Testis (tissue), 3 donors: ENCODE measurements around the gene RYR3. TPM values are rescaled to one million over a fixed set of nuclear protein-coding genes. Genes with fewer than 3 reads are reported as not detected.
"Not testable (repeated sequence)": the region's sequence is repeated elsewhere in the genome, so short reads cannot be mapped to it uniquely, and the experiment has no call there.

Experiments
- DNase-seq: peaks from one replicate; pipeline ENCODE4 v3.0.0-alpha.2; 2019
- H3K27ac ChIP-seq, 2 donors: fragments of 200-600 bp; sonication (generic); one replicate each; pipeline ENCODE4 v1.5.1; 2019
- H3K27me3 ChIP-seq: fragments of 200-600 bp; sonication (generic); one replicate; pipeline ENCODE4 v1.5.1; 2019
- H3K36me3 ChIP-seq: fragments of 200-600 bp; sonication (generic); one replicate; pipeline ENCODE4 v1.5.1; 2017; ENCODE audit warnings: low read depth; ENCODE audit errors: missing control alignments
- H3K4me1 ChIP-seq: fragments of 200-600 bp; sonication (generic); one replicate; pipeline ENCODE4 v1.5.1; 2019
- H3K4me3 ChIP-seq, 2 donors: fragments of 200-600 bp; sonication (generic); one replicate each; pipeline ENCODE4 v1.5.1; 2017 to 2019
- H3K9me3 ChIP-seq: fragments of 200-600 bp; sonication (generic); one replicate; pipeline ENCODE4 v1.5.1; 2017
- POLR2A ChIP-seq: fragments of 450-650 bp; IDR thresholded peaks from one replicate; pipeline ENCODE4 v1.6.1; 2017; ENCODE audit warnings: antibody characterized with exemption, mild to moderate bottlenecking, moderate library complexity
- WGBS, 2 donors: methylation state at CpG; one replicate each; pipeline ENCODE4 v1.1.5; 2018; 5-methylcytosine and 5-hydroxymethylcytosine counted together
- intact Hi-C: fragments of 100-400 bp; cut with DNase I; formaldehyde crosslinking; loops from one replicate; pipeline ENCODE4 v1.15.1; 2023; ENCODE audit warnings: low total_unique reads
- polyA plus RNA-seq: library from polyadenylated mRNA; stranded (reverse); fragments of 350-450 nt; fragmentation: Illumina TruSeq; extraction: RNeasy Lipid Tissue Mini Kit (QIAGEN cat#74804); gene quantifications from one replicate; pipeline ENCODE4 v1.2.3, GENCODE V29; 2014; ENCODE audit warnings: low read depth, low replicate concordance; ENCODE audit not compliant: insufficient read depth
- total RNA-seq, 2 donors: library from RNA; depleted of rRNA; stranded (reverse); fragments of >200 nt; gene quantifications; one replicate each; pipeline ENCODE4 v1.2.3, GENCODE V29; 2016
- TF ChIP-seq, protein P1 (sequence below), 3 experiments: fragments of 450-650 bp in 2 of 3; fragments of 200-600 bp in 1 of 3; sonication (generic) in 1 of 3; IDR thresholded peaks; one replicate each; pipeline ENCODE4 v1.5.1; 2016 to 2019; ENCODE audit warnings: antibody characterized with exemption in 3 of 3, mild to moderate bottlenecking in 2 of 3, moderate library complexity in 1 of 3

RYR3 gene
- total and polyA plus RNA-seq, 3 donors from 2014 or later = 4.3 to 7.6 (median 4.4) TPM

DNA sequence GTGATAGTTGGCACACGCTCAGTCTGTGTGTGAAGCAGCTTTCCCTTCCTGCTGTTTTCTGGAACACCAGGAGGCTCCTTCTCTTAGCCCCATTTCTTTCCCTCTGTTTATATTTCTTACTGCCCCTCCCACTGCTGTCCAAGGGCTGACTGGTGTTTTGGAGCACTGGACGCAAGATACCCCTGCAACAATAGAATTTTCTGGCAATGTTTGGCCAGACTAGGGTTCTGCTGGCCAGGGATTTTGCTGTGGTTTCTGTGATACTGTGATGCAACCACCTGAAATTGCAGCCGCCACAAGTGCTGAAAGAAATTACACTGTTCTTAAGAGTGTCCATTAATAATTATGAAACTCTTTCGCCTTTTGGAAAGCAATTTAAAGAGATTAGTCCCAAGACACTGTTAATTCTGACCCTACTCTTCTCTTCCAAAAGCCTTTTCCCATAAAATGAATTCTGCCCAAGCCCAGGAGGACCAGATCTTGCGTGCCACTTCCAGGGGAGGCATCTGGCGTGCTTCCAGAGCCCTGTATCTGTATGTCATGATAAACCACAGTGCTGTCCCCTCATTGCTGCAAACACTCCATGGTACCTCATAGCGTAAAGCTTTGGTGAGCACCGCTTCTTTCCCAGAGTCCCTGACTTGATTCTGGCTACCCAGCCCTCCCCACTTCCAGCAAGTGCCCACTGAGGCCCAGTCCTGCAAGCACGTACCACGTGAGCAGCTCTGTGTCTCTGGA, 498.1 kb downstream of the RYR3 start:
- intact Hi-C loops = no loop called here
- Histone ChIP-seq H3K9me3 (no peaks in the 10 kb centered on the region), H3K36me3 (no peaks in the 10 kb centered on the region), H3K4me3 (no peak overlapping the region), H3K27ac (no peak overlapping the region), H3K4me1 (no peaks in the 10 kb centered on the region), H3K27me3 (no peaks in the 10 kb centered on the region)
- TF ChIP-seq, protein P1, sequence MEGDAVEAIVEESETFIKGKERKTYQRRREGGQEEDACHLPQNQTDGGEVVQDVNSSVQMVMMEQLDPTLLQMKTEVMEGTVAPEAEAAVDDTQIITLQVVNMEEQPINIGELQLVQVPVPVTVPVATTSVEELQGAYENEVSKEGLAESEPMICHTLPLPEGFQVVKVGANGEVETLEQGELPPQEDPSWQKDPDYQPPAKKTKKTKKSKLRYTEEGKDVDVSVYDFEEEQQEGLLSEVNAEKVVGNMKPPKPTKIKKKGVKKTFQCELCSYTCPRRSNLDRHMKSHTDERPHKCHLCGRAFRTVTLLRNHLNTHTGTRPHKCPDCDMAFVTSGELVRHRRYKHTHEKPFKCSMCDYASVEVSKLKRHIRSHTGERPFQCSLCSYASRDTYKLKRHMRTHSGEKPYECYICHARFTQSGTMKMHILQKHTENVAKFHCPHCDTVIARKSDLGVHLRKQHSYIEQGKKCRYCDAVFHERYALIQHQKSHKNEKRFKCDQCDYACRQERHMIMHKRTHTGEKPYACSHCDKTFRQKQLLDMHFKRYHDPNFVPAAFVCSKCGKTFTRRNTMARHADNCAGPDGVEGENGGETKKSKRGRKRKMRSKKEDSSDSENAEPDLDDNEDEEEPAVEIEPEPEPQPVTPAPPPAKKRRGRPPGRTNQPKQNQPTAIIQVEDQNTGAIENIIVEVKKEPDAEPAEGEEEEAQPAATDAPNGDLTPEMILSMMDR (IDR thresholded peaks at IDR 0.05) = no peak
- DNase-seq = no peak
- WGBS, 2 donors = 87% methylated on average over 10 of the region's 10 CpGs

DNA sequence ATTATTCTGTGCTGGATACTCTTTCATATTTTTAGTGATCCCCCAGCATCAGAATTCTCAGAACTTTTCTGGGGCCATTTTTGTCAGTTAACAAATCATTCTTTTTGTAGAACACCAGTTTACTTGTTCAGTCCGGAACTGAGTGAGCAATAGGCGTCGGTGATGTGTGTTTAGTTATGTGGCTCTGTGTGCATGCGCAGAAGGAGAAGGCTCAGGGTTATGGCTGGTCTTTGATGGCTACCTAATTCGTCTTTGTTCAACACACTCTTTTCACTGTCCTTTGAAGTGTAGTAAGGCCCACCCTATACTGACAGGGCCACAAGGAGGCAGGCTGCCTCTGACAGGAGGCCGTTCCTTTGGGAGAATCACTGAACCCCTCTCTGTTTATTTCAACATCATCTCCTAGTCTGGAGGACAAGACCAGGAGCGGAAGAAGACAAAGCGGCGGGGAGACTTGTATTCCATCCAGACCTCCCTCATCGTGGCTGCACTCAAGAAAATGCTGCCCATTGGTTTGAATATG, 499.4 kb downstream of the RYR3 start:
- Histone ChIP-seq H3K27me3 (no peaks in the 10 kb centered on the region), H3K36me3 (no peaks in the 10 kb centered on the region), H3K4me1 (no peaks in the 10 kb centered on the region), H3K9me3 (no peaks in the 10 kb centered on the region), H3K4me3 (no peak overlapping the region), H3K27ac (no peak overlapping the region)
- WGBS, 2 donors = 86 to 92% methylated on average over 10 of the region's 10 CpGs
- DNase-seq = no peak
- TF ChIP-seq, protein P1 (IDR thresholded peaks at IDR 0.05) = no peak
- no peak for TF ChIP-seq POLR2A
- intact Hi-C loops = no loop called here

DNA sequence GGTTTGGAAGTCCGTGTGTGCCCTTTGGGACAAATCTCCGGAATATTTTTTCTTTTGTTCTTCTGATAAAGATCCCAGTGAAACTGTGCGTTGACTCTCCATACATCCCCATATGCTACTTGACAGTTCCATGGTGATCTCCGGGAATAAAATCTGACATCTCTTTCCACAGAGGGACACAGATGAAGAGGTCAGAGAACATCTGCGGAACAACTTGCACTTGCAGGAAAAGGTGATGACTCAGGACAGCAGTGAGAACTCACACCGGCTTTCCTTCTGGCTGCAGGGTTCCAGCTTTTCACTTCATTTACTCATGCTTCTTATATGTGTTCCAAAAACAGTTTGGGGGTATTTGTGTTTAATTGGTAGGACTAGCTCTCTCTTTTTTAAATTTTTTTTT, 500.0 kb downstream of the RYR3 start:
- H3K4me1 ChIP-seq = no peaks in the 10 kb centered on the region
- no peaks in the 10 kb centered on the region for H3K36me3 ChIP-seq
- no peak overlapping the region for H3K4me3 ChIP-seq
- H3K9me3 ChIP-seq = no peaks in the 10 kb centered on the region
- no peak for TF ChIP-seq POLR2A
- TF ChIP-seq, protein P1 (IDR thresholded peaks at IDR 0.05) = no peak
- no peaks in the 10 kb centered on the region for H3K27me3 ChIP-seq
- no peak for DNase-seq
- H3K27ac ChIP-seq = no peak overlapping the region
- 58 to 63% methylated on average over 6 of the region's 6 CpGs for WGBS, 2 donors
- intact Hi-C loops = no loop called here

DNA sequence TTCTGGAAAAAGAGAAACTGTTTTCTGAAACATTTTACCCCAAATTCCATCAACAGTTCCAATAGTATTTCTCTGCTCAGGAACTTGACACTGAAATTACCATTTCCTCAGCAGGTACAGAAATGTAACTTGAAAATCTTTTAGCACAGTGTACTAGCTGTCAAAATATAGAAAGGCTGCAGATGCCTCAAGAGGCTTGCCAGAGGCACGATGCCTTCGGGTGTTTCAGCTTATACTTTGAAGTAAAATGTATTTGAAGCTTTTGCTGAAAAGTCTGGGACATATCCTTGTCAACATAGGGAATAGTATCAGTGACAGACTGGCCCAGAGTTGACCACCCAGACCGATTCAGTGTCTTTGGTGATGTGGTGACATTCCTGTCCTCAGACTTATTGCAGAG, 503.1 kb downstream of the RYR3 start:
- H3K27me3 ChIP-seq = no peaks in the 10 kb centered on the region
- TF ChIP-seq, protein P1 (IDR thresholded peaks at IDR 0.05) = no peak
- TF ChIP-seq POLR2A = no peak
- H3K9me3 ChIP-seq = no peaks in the 10 kb centered on the region
- WGBS, 2 donors = 81 to 93% methylated on average over 3 of the region's 3 CpGs
- H3K4me3 ChIP-seq = no peak overlapping the region
- no peak overlapping the region for H3K27ac ChIP-seq
- no peak for DNase-seq
- no peaks in the 10 kb centered on the region for H3K4me1 ChIP-seq
- intact Hi-C loops = no loop called here
- H3K36me3 ChIP-seq = no peaks in the 10 kb centered on the region

DNA sequence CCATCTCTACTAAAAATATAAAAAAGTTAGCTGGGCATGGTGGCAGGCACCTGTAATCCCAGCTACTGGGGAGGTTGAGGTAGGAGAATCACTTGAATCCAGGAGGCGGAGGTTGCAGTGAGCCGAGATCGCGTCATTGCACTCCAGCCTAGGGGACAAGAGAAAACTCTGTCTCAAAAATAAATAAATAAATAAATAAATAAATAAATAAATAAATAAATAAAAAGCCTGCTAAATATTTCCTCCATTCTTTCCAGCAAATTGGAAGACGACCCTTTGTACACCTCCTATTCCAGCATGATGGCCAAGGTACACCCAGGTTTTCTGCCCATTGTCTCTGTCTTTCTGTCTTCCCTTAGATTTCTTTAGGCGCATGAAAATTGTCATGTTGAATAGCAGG, 508.7 kb downstream of the RYR3 start:
- H3K36me3 ChIP-seq, H3K27ac ChIP-seq, H3K4me3 ChIP-seq, intact Hi-C loops, H3K4me1 ChIP-seq, H3K27me3 ChIP-seq, DNase-seq, H3K9me3 ChIP-seq: not testable (repeated sequence)
- 95 to 97% methylated on average over 6 of the region's 6 CpGs for WGBS, 2 donors
